Esophagus muscularis mucosa (tissue), 4 donors: Measurements from ENCODE around the gene EPHB2. TPM values are rescaled to one million over a fixed set of nuclear protein-coding genes. Genes with fewer than 3 reads are reported as not detected.

ENCODE experiments used
- DNase-seq: peaks from one replicate; pipeline ENCODE4 v3.0.0-alpha.2; 2017; ENCODE audit errors: extremely low spot score
- H3K27ac ChIP-seq, 4 donors: fragments of 200-600 bp; sonication (generic); replicated peaks in 1 of 4; 1 replicate in 3 of 4; 2 replicates in 1 of 4; pipeline ENCODE4 v1.5.1; 2016 to 2019; ENCODE audit warnings: mild to moderate bottlenecking in 1 of 4
- H3K27me3 ChIP-seq, 4 donors: fragments of 200-600 bp; sonication (generic); one replicate each; pipeline versions ENCODE4 v1.5.1 to v1.6.0; 2016 to 2019
- H3K36me3 ChIP-seq, 4 donors: fragments of 200-600 bp; sonication (generic); one replicate each; pipeline ENCODE4 v1.5.1; 2016 to 2019
- H3K4me1 ChIP-seq, 4 donors: fragments of 200-600 bp; sonication (generic); one replicate each; pipeline ENCODE4 v1.5.1; 2016 to 2019
- H3K4me3 ChIP-seq, 4 donors: fragments of 200-600 bp; sonication (generic); 1 replicate in 2 of 4; 2 replicates in 2 of 4; pipeline ENCODE4 v1.5.1; 2016 to 2019; ENCODE audit warnings: mild to moderate bottlenecking in 4 of 4, moderate library complexity in 1 of 4
- H3K9me3 ChIP-seq, 4 donors: fragments of 200-600 bp; sonication (generic); 1 replicate in 3 of 4; 2 replicates in 1 of 4; pipeline ENCODE4 v1.5.1; 2016 to 2019
- EP300 ChIP-seq: sonication (generic); formaldehyde crosslinking; IDR thresholded peaks from one replicate; pipeline ENCODE4 v1.6.1; 2017; ENCODE audit warnings: antibody characterized with exemption
- POLR2A ChIP-seq: fragments of 450-650 bp; IDR thresholded peaks from one replicate; pipeline ENCODE4 v1.6.1; 2017; ENCODE audit warnings: antibody characterized with exemption, moderate library complexity, mild to moderate bottlenecking, low read depth
- POLR2AphosphoS5 ChIP-seq, 2 donors: sonication (generic); formaldehyde crosslinking; IDR thresholded peaks; one replicate each; pipeline ENCODE4 v1.6.1; 2017; ENCODE audit warnings: antibody characterized with exemption in 2 of 2
- WGBS: methylation state at CpG from one replicate; pipeline ENCODE4 v1.1.5; 2018; 5-methylcytosine and 5-hydroxymethylcytosine counted together
- intact Hi-C: fragments of 100-400 bp; cut with DNase I; formaldehyde crosslinking; loops from one replicate; pipeline ENCODE4 v1.15.1; 2023
- total RNA-seq, 4 donors: library from RNA; depleted of rRNA; stranded (reverse); fragments of >200 nt; gene quantifications; one replicate each; pipeline versions ENCODE4 v1.1.0 to v1.2.1, GENCODE V29; 2016
- TF ChIP-seq, protein P1 (sequence below), 3 experiments: fragments of 200-600 bp in 2 of 3; fragments of 450-650 bp in 1 of 3; sonication (generic) in 2 of 3; IDR thresholded peaks; one replicate each; pipeline ENCODE4 v1.5.1; 2017 to 2019; ENCODE audit warnings: antibody characterized with exemption in 3 of 3, mild to moderate bottlenecking in 2 of 3, moderate library complexity in 1 of 3

Gene EPHB2
- total RNA-seq, 4 donors from 2014 or later = 1.5 to 3.3 (median 1.9) TPM

DNA sequence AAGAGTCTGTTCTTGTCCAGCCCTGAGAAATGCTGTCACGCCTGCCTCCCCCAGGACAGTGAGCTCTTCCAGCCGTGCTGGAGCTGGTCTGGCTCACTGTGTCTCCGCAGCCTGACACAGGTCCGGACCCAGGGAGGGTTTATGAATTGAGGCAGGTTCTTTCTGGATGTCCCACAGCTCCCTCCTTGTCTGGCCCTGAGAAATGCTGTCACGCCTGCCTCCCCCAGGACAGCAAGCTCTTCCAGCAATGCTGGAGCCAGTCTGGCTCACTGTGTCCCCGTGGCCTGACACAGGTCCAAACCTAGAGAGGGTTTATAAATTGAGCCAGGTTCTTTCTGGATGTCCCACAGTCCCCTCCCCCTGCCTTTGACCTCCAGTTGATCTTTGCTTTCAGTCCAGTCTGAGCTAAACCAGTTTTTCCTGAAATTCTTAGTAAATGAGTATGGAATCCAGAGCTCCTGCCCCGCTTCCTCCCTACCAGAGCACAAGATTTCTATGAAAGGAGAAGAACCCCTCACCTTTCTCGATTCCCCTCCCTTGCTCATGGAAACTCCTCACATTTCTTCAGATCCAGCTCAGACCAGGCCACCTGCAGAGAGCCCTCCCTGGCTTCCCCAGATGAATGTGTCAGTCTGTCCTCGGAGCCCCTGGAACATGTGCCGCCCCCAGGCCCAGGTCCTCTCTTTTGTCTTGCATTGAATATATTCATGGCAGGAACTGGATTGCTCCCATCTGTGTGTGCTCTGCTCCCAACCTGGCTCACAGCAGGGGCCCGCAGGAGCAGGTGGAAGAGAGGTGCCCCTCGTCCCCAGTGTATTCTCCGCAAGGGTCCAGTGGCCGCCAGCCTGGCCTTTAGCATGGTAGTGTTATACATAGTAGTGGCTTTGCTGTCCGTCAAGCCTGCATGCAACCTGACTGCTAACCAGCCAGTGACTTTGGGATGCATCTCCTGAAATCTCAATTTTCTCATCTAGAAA is 116.3 kb downstream of the EPHB2 start:
- DNase-seq = no peak
- TF ChIP-seq EP300 (no peak), POLR2A (no peak), POLR2AphosphoS5 (IDR thresholded peaks at IDR 0.05) (no peak)
- TF ChIP-seq, protein P1, sequence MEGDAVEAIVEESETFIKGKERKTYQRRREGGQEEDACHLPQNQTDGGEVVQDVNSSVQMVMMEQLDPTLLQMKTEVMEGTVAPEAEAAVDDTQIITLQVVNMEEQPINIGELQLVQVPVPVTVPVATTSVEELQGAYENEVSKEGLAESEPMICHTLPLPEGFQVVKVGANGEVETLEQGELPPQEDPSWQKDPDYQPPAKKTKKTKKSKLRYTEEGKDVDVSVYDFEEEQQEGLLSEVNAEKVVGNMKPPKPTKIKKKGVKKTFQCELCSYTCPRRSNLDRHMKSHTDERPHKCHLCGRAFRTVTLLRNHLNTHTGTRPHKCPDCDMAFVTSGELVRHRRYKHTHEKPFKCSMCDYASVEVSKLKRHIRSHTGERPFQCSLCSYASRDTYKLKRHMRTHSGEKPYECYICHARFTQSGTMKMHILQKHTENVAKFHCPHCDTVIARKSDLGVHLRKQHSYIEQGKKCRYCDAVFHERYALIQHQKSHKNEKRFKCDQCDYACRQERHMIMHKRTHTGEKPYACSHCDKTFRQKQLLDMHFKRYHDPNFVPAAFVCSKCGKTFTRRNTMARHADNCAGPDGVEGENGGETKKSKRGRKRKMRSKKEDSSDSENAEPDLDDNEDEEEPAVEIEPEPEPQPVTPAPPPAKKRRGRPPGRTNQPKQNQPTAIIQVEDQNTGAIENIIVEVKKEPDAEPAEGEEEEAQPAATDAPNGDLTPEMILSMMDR (IDR thresholded peaks at IDR 0.05) = no peak
- peaks cover 0 to 19% (median 0%) of the 10 kb centered on the region in 4 donors for H3K27me3 ChIP-seq
- H3K4me1 ChIP-seq = peaks cover 10 to 14% (median 11%) of the 10 kb centered on the region in 4 donors
- no peak overlapping the region for H3K4me3 ChIP-seq
- 72% methylated on average over 11 of the region's 15 CpGs for WGBS
- no peaks in the 10 kb centered on the region for H3K9me3 ChIP-seq
- intact Hi-C loops = no loop called here
- no peak overlapping the region for H3K27ac ChIP-seq
- no peaks in the 10 kb centered on the region for H3K36me3 ChIP-seq

DNA sequence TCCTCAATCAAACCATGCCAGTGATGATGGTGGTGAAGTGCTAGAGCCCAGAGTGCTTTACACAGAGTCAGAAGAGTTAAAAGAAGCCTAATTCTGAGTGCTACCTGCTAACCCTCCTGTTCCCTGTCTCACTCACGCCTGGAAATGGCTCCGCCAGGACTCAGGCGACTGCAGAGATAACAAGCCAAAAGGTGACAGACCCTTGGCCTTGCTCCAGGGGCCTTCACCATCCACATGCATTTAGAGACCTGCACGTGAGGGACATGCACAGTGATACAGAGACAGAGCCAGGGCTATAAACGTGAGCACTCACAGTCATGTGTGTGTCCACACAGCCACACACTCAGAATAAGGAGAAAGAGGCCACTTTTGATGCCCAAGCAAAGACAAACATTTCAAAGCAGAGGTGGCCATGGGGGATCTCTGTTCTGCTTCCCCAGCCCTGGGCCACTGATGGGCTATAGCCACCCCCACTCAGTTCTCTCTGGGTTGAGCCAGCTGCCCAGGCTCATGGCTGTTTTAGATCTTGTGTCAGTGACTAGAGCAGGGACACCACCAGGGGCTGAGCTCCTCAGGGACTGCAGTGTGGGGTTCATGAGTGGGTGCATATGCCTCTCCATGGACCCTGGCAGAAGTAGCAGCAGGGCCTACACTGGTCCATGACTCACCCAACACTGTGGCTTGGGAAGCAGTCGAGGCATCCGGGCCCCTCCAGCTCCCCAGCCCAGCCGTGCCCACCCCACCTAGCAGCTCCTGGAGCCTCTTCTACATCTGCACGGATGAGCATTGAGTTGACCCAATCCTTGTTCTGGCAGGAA is 117.2 kb downstream of the EPHB2 start:
- H3K4me1 ChIP-seq = peaks cover 10 to 14% (median 11%) of the 10 kb centered on the region in 4 donors
- 87% methylated on average over 7 of the region's 9 CpGs for WGBS
- H3K27ac ChIP-seq = no peak overlapping the region
- intact Hi-C loops = no loop called here
- peaks cover 0 to 19% (median 0%) of the 10 kb centered on the region in 4 donors for H3K27me3 ChIP-seq
- no peaks in the 10 kb centered on the region for H3K36me3 ChIP-seq
- H3K4me3 ChIP-seq = no peak overlapping the region
- no peaks in the 10 kb centered on the region for H3K9me3 ChIP-seq
- DNase-seq = no peak
- TF ChIP-seq POLR2A (no peak), POLR2AphosphoS5 (IDR thresholded peaks at IDR 0.05) (no peak), EP300 (no peak)
- TF ChIP-seq, protein P1 (IDR thresholded peaks at IDR 0.05) = no peak

DNA sequence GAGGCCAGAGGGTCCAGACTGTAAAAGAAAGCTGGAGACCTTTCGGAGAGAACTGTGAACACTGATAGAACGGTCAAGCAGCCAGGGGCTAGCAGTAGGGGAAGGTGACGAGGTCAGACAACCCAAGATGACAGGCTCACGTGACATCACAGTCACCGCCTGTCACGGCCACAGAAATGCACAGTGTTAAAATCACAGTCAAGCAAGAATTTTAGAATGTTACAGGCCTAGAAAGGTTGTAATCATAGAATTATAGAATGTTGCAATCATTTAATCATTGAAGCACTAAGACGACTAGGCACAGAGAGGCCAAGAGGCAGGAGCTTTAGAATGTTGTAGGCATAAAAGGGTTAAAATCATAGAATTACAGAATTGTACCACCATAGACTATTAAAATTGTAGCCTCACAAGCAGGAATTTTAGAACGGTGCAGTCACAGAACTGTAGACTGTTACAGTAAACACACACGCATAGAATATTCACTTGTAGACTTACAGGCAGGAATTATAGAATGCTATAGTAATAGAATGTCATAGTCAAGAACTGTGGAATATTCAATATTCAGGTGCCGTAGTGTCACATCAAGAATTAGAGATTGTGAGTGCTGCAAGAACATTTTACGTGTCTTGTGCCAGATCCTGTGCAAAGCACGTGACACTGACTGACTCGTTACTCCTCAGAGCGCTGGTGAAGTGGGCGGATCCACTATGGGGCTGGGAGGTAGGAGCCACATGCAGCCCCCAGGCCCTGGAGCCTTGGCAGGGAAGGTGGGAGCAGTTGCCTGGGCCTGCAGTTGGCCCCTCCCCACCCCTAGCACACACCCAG is 118.1 kb downstream of the EPHB2 start:
- H3K4me1 ChIP-seq = peaks cover 10 to 14% (median 11%) of the 10 kb centered on the region in 4 donors
- intact Hi-C loops = no loop called here
- H3K27ac ChIP-seq = no peak overlapping the region
- 89% methylated on average over 15 of the region's 15 CpGs for WGBS
- no peak overlapping the region for H3K4me3 ChIP-seq
- no peaks in the 10 kb centered on the region for H3K9me3 ChIP-seq
- TF ChIP-seq EP300 (no peak), POLR2A (no peak), POLR2AphosphoS5 (IDR thresholded peaks at IDR 0.05) (no peak)
- TF ChIP-seq, protein P1 (IDR thresholded peaks at IDR 0.05) = no peak
- H3K27me3 ChIP-seq = peaks cover 0 to 19% (median 0%) of the 10 kb centered on the region in 4 donors
- no peaks in the 10 kb centered on the region for H3K36me3 ChIP-seq
- DNase-seq = no peak

DNA sequence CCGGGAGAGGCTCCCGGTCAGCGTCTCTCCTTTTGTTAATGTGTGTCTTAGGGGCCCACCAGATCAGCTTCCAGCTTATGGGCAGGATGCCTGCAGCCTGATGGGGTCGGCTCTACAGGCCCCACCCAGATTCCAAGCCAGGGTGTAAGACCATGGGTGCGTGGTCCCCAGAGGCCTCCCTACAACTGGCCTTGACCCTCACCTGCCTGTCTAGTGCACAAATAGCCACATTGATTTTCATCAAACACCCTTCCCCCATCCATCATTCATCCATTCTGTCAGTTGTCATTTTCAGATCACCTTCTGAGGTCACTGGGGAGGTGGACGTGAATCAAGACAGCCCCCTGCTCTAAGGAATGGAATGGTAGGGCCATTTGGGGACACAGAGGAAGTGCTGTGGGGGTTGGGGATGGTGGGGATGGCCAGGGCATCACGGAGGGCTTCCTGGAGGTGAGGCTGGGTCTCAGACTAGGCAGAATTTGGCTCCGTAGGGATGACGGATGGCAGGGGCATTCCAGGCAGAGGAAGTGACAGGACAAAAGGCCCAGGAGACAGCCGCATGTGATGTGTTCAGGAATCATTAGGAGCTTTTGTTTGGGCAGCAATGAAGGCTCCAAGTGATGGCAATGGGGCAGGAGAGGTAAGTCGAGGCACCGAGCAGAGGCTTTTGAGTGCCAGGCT is 118.8 kb downstream of the EPHB2 start:
- Histone ChIP-seq H3K4me3 (no peak overlapping the region), H3K4me1 (peaks cover 10 to 14% (median 11%) of the 10 kb centered on the region in 4 donors), H3K27ac (no peak overlapping the region), H3K36me3 (no peaks in the 10 kb centered on the region), H3K9me3 (no peaks in the 10 kb centered on the region), H3K27me3 (peaks cover 0 to 13% (median 0%) of the 10 kb centered on the region in 4 donors)
- no peak for TF ChIP-seq EP300
- TF ChIP-seq POLR2A = no peak
- no peak for TF ChIP-seq POLR2AphosphoS5 (IDR thresholded peaks at IDR 0.05)
- TF ChIP-seq, protein P1 (IDR thresholded peaks at IDR 0.05) = no peak
- intact Hi-C loops = no loop called here
- no peak for DNase-seq
- WGBS = 74% methylated on average over 10 of the region's 12 CpGs
